HEK293 (cell line): ENCODE data around the gene SLC34A3.

Source experiments
- CTCF ChIA-PET: fragments of 350-600 bp; formaldehyde crosslinking; extraction: SDS; loops from one replicate; lab custom pipeline; 2021; ENCODE audit warnings: antibody characterized with exemption; lab: Yijun Ruan, JAX
- POLR2A ChIA-PET: fragments of 300-600 bp; formaldehyde crosslinking; extraction: SDS; loops from one replicate; lab custom pipeline; 2020; ENCODE audit warnings: antibody characterized with exemption, inconsistent platforms; lab: Yijun Ruan, JAX
- H3K27ac ChIP-seq: fragments of 200-500 bp; sonication (Bioruptor generic); 2 replicates; pipeline ENCODE4 v1.5.1; 2014; ENCODE audit warnings: low read depth, low read length, control low read depth, inconsistent platforms; ENCODE audit errors: extremely low read depth
- H3K36me3 ChIP-seq, 2 experiments: fragments of 200-500 bp in 1 of 2; sonication (Bioruptor generic) in 1 of 2; 1 replicate in 1 of 2; 2 replicates in 1 of 2; pipeline ENCODE4 v1.5.1; 2014 to 2017; ENCODE audit warnings: inconsistent platforms in 2 of 2, low read length in 2 of 2; ENCODE audit not compliant: control insufficient read depth in 2 of 2, insufficient read depth in 1 of 2
- H3K4me1 ChIP-seq: fragments of 200-500 bp; sonication (Bioruptor generic); 2 replicates; pipeline ENCODE4 v1.5.1; 2014; ENCODE audit warnings: mild to moderate bottlenecking, low read length, inconsistent platforms; ENCODE audit not compliant: control insufficient read depth, insufficient read depth
- H3K4me3 ChIP-seq: 2 replicates; pipeline ENCODE4 v1.5.1; 2011; ENCODE audit warnings: low read depth, mild to moderate bottlenecking, control low read depth, low read length, moderate library complexity
- H3K9me3 ChIP-seq: fragments of 200-500 bp; sonication (Bioruptor generic); 2 replicates; pipeline ENCODE4 v1.5.1; 2014; ENCODE audit warnings: low read depth, low read length, inconsistent platforms; ENCODE audit not compliant: control insufficient read depth, insufficient read depth
- GLIS2 ChIP-seq: fragments of 450-650 bp; formaldehyde crosslinking; IDR thresholded peaks from 2 replicates; pipeline ENCODE4 v1.5.1; 2016; ENCODE audit warnings: missing biosample characterization, missing genetic modification characterization
- KLF7 ChIP-seq: fragments of 450-650 bp; formaldehyde crosslinking; IDR thresholded peaks from 2 replicates; pipeline ENCODE4 v1.5.1; 2016; ENCODE audit warnings: missing biosample characterization, missing genetic modification characterization, borderline replicate concordance
- MZF1 ChIP-seq: fragments of 450-650 bp; formaldehyde crosslinking; IDR thresholded peaks from 2 replicates; pipeline ENCODE4 v1.5.1; 2017; ENCODE audit warnings: missing biosample characterization, missing genetic modification characterization, borderline replicate concordance
- PRDM1 ChIP-seq: fragments of 450-650 bp; formaldehyde crosslinking; IDR thresholded peaks from 2 replicates; pipeline ENCODE4; 2016; ENCODE audit warnings: missing biosample characterization, missing genetic modification characterization
- PRDM10 ChIP-seq: fragments of 450-650 bp; formaldehyde crosslinking; IDR thresholded peaks from 2 replicates; pipeline ENCODE4 v1.5.1; 2016; ENCODE audit warnings: missing biosample characterization, missing genetic modification characterization
- REPIN1 ChIP-seq: fragments of 450-650 bp; formaldehyde crosslinking; IDR thresholded peaks from 2 replicates; pipeline ENCODE4 v1.5.1; 2017; ENCODE audit warnings: missing biosample characterization, missing genetic modification characterization, low read depth
- REST ChIP-seq: fragments of 450-650 bp; formaldehyde crosslinking; IDR thresholded peaks from 2 replicates; pipeline ENCODE4 v1.5.1; 2016; ENCODE audit warnings: missing biosample characterization, missing genetic modification characterization
- WT1 ChIP-seq: fragments of 450-650 bp; formaldehyde crosslinking; IDR thresholded peaks from 2 replicates; pipeline ENCODE4 v1.5.1; 2016; ENCODE audit warnings: missing biosample characterization, missing genetic modification characterization
- ZFHX2 ChIP-seq: fragments of 450-650 bp; formaldehyde crosslinking; conservative IDR thresholded peaks from 2 replicates; pipeline ENCODE4 v1.5.1; 2016; ENCODE audit warnings: missing biosample characterization, missing genetic modification characterization
- ZNF157 ChIP-seq: fragments of 450-650 bp; formaldehyde crosslinking; IDR thresholded peaks from 2 replicates; pipeline ENCODE4 v1.5.1; 2016; ENCODE audit warnings: missing biosample characterization, missing genetic modification characterization
- ZNF18 ChIP-seq: fragments of 450-650 bp; formaldehyde crosslinking; IDR thresholded peaks from 2 replicates; pipeline ENCODE4 v1.5.1; 2016; ENCODE audit warnings: missing biosample characterization, missing genetic modification characterization
- ZNF341 ChIP-seq: fragments of 450-650 bp; formaldehyde crosslinking; IDR thresholded peaks from 2 replicates; pipeline ENCODE4; 2016; ENCODE audit warnings: low read depth, missing biosample characterization, missing genetic modification characterization
- ZNF362 ChIP-seq: fragments of 450-650 bp; formaldehyde crosslinking; IDR thresholded peaks from 2 replicates; pipeline ENCODE4 v1.5.1; 2016; ENCODE audit warnings: missing biosample characterization, missing genetic modification characterization
- ZNF426 ChIP-seq: fragments of 450-650 bp; formaldehyde crosslinking; IDR thresholded peaks from 2 replicates; pipeline ENCODE4 v1.5.1; 2017; ENCODE audit warnings: missing biosample characterization, missing genetic modification characterization, mild to moderate bottlenecking, inconsistent platforms, moderate library complexity
- ZNF513 ChIP-seq: fragments of 450-650 bp; IDR thresholded peaks from 2 replicates; pipeline ENCODE4 v1.5.1; 2018; ENCODE audit warnings: missing biosample characterization, missing genetic modification characterization
- ZNF521 ChIP-seq: fragments of 450-650 bp; formaldehyde crosslinking; IDR thresholded peaks from 2 replicates; pipeline ENCODE4 v1.5.1; 2017; ENCODE audit warnings: missing biosample characterization, mild to moderate bottlenecking, missing genetic modification characterization
- ZNF549 ChIP-seq: fragments of 450-650 bp; IDR thresholded peaks from 2 replicates; pipeline ENCODE4 v1.5.1; 2018; ENCODE audit warnings: missing biosample characterization, missing genetic modification characterization, mild to moderate bottlenecking, inconsistent platforms, moderate library complexity
- ZNF600 ChIP-seq: fragments of 450-650 bp; formaldehyde crosslinking; IDR thresholded peaks from 2 replicates; pipeline ENCODE4 v1.5.1; 2016; ENCODE audit warnings: missing biosample characterization, missing genetic modification characterization
- ZNF623 ChIP-seq: fragments of 450-650 bp; formaldehyde crosslinking; IDR thresholded peaks from 2 replicates; pipeline ENCODE4 v1.5.1; 2016; ENCODE audit warnings: missing biosample characterization, missing genetic modification characterization
- ZNF654 ChIP-seq: fragments of 450-650 bp; formaldehyde crosslinking; IDR thresholded peaks from 2 replicates; pipeline ENCODE4 v1.5.1; 2016; ENCODE audit warnings: low read depth, missing biosample characterization, missing genetic modification characterization
- ZNF664 ChIP-seq: fragments of 450-650 bp; formaldehyde crosslinking; IDR thresholded peaks from 2 replicates; pipeline ENCODE4 v1.5.1; 2016; ENCODE audit warnings: missing biosample characterization, missing genetic modification characterization
- ZNF843 ChIP-seq: fragments of 450-650 bp; formaldehyde crosslinking; IDR thresholded peaks from 2 replicates; pipeline ENCODE4 v1.5.1; 2016; ENCODE audit warnings: missing biosample characterization, missing genetic modification characterization

SLC34A3 gene

GRCh38 chr9:137255448-137256114 lies 24.9 kb downstream of the SLC34A3 start (continued):
- no peak for TF ChIP-seq ZNF513 (tag by site-specific recombination)
- TF ChIP-seq PRDM1 = no peak
- TF ChIP-seq PRDM10 (tag by site-specific recombination) = peak; percentile 50
- TF ChIP-seq ZNF843 (tag by site-specific recombination) = no peak
- TF ChIP-seq ZNF600 (tag by site-specific recombination) = peak; percentile 56; the same call in 1 of the 2 replicates
- TF ChIP-seq ZNF157 = no peak
- peak; percentile 59; the same call in 1 of the 2 replicates for TF ChIP-seq KLF7 (tag by site-specific recombination)
- no peak for TF ChIP-seq ZNF362 (tag by site-specific recombination)
- TF ChIP-seq ZNF654 (tag by site-specific recombination) = no peak
- TF ChIP-seq ZNF426 = no peak
- no peak for TF ChIP-seq ZNF521
- peak; percentile 63 for TF ChIP-seq GLIS2 (tag by site-specific recombination)
- TF ChIP-seq ZFHX2 = no peak
- TF ChIP-seq REPIN1 (tag by site-specific recombination) = no peak
- TF ChIP-seq WT1 = 0 out of 2 replicates have a peak, but pooled peaks have one; percentile 19
- TF ChIP-seq ZNF549 (tag by site-specific recombination) = no peak
- TF ChIP-seq ZNF341 (tag by site-specific recombination) = 0 out of 2 replicates have a peak, but pooled peaks have one; percentile 30
- no peak for TF ChIP-seq MZF1 (tag by site-specific recombination)
- TF ChIP-seq, all 188 proteins: peak for 18

GRCh38 chr9:137256362-137256761 lies 25.7 kb downstream of the SLC34A3 start:
- ChIA-PET CTCF (interaction anchor here (0.7 to 5.2 kb wide), 10 partner anchors 9 to 289 kb away, joined by 3 to 45 read pairs (median 4); partner anchors contain the start of gene TUBB4B), POLR2A (interaction anchor here (0.5 to 9.1 kb wide), 8 partner anchors 11 to 188 kb away, joined by 3 to 336 read pairs (median 6); partner anchors contain the start of genes EXD3, NOXA1 and TUBB4B)
- TF ChIP-seq ZNF623 (tag by site-specific recombination) (no peak), REST (tag by site-specific recombination) (peak; percentile 90), ZNF513 (tag by site-specific recombination) (no peak), PRDM1 (no peak), ZNF664 (tag by site-specific recombination) (no peak), ZNF18 (no peak)
- Histone ChIP-seq H3K36me3 (peaks cover 9 to 20% of the 10 kb centered on the region in 2 experiments), H3K9me3 (no peaks in the 10 kb centered on the region), H3K27ac (no peak overlapping the region; the same call in 1 of the 2 replicates), H3K4me1 (peaks cover 5% of the 10 kb centered on the region; the same call in 1 of the 2 replicates), H3K4me3 (peak overlapping the region; percentile 89)
